HG03378 (cell line): ENCODE measurements around the gene TFEB.

Experiments used
- ATAC-seq: cut with Tn5 transposase; IDR thresholded peaks from one replicate; pipeline ENCODE4 v1.9.1; 2021; ENCODE audit warnings: mild to moderate bottlenecking, moderate library complexity; ENCODE audit not compliant: unreplicated experiment

Gene TFEB

DNA sequence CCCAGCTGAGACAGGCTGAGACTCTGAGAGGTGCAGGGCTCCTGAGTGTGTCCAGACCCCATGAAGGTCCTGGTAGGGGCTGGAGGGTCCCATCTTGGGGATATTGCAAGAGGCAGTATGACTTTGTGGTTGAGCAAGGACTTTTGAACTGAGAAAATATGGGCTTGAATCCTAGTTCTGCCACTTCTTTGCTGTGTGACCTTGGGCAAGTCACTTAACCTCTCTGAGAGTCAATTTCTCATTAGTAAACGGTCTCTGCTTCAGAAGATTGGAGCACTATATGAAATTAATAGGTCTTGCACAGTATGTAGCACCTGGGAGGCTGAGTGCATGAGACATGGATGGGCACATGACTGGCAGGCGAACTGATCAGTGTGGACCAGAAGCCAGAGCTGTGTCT, 42.7 kb downstream of the TFEB start:
- no peak for ATAC-seq

DNA sequence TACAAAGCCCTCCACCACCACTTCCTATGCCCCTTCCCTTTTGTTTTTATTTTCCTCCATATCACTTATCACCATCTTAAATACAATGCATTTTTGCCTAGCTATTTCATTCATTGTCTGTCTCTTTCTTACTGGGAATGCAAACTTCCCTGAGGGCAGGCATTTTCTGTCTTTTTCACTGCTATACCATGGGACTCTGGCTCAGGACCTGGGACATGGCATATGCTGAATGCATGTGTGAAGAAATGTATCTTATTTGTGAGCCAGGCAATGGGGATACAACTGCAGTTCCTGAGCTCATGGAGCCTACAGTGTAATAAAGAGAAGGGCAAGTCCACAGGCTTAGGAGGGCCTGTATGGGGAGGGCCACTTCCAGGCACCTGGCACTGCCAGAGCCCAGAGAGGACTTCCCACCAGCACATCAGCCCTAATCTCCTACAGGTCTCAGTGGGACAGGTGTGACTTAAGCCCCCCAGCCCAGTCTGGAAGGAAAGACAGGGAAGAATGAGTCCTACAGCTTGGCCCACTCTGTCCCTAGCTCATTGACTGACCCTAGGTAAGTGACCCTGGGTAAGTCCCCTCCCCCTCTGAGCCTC, 43.2 kb downstream of the TFEB start:
- no peak for ATAC-seq

DNA sequence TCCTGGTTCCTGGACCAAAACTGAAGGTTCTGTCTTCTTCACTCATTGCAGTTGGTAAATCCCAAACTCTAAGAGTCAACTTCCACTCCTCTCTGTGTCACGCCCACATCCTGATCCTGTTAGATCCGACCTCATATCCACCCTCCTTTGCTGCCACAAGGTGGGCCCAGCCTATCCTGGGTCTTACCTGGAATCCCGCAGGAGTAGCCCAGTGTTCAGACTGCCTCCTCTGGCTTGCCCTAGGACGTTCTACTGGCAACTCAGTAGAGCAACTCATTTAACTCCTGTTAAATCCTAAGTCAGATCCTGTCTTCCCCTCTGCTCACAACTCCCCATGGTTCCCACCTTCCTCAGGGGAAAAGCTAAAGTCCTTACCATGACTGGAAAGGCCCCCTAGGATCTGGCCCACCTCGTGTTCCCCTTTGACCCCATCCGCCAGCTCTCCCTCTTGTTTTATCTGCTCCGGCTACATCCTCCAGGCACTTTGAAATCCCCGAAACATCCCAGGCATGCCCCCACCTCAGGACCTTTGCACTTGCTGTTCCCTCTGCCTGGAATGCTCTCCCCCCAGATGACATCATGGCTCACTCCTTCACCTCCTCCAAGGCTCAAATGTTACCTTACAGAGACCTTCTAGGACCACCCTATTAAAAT, 43.9 kb downstream of the TFEB start:
- no peak for ATAC-seq

DNA sequence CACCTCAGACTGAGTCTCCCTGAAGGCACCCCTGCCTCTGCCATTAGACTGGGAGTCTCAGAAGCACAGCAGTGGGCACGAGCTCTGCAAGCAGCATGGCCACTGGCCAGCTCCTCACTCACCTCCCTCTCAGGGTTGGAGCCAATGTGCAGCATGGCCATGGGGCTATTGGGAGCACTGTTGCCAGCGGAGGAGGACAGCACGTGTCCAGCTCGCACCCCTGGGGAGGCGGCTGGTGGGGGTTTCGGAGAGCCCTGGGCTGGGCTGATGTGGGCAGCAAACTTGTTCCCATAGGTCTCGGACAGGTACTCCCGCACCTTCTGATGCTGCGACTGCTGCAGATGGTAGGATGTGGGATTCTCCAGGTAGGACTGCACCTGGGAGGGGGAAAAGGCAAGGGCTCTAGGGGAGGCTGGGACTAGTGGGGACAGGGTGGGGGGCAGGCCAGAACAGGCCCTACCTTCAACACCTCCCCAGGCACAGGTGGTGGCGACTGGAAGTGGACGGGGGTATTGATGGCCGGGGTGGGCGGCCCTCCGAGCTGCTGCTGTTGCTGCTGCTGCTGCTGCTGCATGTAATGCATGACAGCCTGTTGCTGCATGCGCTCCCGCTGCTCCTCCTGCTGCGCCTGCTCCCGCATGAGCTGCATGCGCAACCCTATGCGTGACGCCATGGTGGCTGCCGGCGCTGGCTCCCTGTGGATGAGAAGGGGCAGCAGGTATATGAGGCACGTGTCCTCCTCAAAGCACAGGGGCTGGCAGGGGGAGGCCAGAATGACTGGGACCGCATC, 44.7 kb downstream of the TFEB start:
- no peak for ATAC-seq

DNA sequence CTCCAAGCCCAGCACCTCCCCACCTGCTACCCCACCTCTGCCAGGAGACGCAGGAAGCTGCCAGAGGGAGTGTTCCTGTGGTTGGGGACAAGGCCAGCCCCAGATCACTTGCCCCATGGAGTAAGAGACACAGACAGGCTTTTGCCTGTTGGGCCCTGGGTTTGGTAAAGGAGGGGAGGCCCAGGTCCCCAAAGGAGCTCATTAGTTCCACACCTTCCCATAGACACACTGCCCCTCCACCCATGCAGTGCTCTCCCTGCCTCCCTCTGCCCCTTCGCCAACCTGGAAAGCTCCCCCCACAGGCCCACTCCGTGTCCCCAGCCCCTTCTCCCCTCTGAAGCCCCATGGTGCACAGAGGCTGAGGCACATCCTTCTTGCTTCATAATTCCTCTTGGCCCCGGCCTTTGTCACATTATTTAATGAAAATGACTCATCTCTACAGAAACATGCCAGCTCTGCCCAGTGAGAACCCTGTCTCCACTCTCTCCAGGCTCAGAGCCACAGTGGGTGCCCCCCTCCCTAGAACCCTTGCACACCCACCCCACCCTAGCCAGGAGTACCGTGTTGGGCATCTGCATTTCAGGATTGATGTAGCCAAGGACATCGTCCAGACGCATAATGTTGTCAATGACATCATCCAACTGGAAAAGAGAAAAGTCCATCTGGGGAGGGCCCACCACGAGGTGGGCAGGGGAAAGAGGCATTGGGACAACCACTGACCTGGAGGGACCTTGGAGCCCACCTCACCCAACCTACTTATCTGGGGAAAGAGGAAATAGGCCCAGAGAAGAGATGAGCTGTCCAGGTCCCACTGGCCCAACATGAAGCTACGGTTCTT, 46.0 kb downstream of the TFEB start:
- ATAC-seq = no peak

DNA sequence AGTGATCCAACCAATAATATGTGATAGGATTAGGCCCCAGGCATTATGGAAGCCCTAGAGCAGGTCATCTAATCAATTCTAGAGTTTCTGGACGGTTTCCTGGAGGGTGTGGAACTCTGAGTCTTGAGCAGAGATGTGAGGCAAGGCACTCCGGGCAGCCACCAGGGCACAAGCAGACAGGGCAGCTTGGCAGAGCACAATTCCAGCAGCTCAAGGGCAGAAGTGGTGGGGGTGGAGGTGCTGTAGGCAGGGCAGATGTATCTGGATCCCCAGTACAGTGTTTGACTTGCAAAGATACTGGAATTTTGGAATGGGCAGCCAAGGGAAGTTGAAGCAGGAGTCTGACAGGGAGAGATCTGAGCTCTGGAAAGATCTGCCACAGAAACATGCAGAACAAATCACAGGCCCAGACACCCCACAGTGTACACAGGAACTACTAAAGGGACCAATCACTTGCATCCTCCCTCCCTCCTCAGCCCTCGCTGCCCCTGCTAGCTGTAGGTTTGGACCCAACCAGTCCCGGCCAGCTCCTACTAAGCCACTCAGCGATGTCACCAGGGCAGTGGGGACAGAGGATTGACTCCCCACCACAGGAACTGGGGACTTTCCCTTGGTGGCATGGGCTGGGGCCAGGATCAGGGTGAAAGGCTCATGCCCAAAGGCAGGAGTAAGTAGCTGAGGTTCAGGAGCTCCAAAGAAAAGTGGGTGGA, 47.0 kb downstream of the TFEB start:
- ATAC-seq = no peak

GRCh38 chr6:41687501-41688175, 47.8 kb downstream of the TFEB start:
- ATAC-seq = no peak

DNA sequence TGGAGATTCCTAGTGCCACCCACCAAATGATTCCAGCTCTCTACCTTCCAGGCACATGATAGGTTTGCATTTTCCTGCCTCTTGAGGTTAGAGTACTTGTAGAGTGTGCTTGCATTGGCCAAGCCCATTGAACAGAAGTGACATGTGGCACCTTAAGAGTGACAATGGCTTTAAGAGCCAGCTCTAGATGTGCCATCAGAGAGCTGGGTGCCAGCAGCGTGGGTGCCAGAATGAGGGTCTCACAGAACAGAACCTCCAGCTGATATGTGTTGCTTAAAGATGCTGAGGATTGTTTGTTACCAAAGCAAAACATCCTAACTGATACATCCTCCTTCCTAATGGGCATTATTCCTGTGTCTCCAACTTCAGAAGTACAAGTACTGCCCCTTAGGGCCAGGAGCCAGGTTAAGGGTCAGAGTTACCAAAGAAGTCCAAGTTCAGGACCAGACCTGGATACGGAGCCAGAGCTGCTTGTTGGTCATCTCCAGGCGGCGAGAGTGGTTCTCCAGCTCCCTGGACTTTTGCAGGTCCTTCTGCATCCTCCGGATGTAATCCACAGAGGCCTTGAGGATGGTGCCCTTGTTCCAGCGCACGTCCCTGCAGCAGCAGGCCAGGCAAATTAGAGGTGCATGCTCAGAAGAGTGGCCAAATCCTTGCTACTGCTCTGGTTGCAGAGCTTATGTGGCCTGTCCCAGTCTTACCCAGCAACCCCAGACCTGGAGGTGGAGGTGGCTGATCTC, 49.6 kb downstream of the TFEB start:
- ATAC-seq = no peak

GRCh38 chr6:41684311-41685180, 50.9 kb downstream of the TFEB start:
- no peak for ATAC-seq

DNA sequence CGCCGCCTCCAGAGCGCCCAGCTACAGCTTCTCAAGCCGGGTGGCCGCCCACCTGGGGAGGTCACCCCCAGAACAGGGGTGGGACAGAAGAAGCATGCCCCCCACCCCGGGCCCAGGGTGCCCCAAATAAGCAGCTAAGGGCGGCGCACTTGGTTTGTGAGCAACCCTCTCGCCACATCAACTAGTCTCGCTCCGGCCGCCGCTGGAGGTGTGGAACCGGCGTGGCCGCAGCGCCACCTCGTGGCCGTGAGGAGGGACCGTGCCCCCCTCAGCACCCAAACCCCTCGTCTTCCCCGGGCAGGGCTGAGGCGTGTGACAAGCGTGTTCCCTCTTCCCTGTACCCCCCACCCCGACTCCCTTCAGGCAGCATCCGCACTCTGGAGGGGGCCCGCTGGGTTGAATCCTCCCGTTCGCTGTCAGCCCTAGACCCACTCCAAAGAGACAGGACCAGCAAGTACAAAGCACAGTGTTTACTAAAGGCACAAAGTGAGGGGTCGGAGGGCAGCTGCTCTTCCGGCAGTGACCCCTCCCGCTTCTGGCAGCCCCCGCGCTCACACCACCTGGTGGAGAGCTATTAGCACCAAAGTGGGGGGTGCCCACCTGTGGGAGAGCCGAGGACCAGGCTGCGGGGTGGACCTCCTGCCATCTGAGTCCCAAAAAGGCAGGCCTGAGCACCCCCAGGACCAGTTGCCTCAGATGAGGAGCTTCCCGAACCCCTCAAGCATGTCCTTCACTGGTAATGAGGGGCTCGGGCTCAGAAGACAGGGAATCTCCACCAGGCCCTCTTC, 51.7 kb downstream of the TFEB start:
- ATAC-seq = no peak

GRCh38 chr6:41683273-41683522, 52.2 kb downstream of the TFEB start:
- ATAC-seq = no peak

GRCh38 chr6:41682497-41683272, 52.7 kb downstream of the TFEB start:
- no peak for ATAC-seq

DNA sequence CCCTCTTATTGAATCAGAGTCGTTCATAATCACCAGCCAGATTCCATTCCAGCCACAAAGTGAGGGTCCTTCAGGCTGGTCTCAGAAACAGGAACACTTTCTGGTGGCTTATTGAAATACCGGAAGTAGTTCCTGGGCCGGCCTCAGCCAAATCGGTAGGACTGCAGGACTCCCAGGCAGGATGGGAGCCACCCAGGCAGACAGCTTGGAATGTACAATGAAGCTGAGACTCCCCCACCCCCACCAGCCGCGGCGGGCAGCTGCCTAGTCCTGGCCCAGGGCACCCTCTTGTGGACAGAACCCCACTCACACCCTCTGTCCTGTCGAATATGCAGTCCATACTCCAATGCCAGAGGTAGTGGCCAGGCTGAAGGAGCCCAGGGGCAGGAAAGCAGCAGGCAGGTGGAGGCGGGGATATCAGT, 53.3 kb downstream of the TFEB start:
- peak; percentile 46 for ATAC-seq

GRCh38 chr6:41680182-41680965, 55.0 kb downstream of the TFEB start:
- ATAC-seq = no peak

DNA sequence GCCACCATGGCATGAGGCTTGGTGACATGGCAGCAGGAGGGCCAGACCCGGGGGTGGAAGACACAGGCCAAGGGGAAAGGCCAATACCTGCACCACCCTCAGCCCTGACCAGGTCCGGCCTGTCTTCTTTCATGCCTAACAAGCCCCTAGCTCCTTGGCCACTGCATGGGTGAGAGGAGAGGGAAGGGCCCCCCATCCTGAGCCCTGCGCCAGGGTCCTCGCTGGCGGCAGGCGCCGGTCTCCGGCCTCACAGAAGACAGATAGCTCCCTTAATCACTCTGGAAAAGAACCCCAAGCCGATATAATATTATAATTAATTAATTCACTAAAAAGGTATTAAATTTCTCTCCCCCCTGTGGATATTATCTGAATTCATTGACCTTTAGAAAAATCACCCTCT, 55.7 kb downstream of the TFEB start:
- no peak for ATAC-seq

- no peak for ATAC-seq
These were observed 56.8 kb downstream of the TFEB start for GRCh38 chr6:41678511-41679084.
